Type B pancreatic cell (in vitro differentiated cells): Measurements from ENCODE around the gene KAZN. TPM values are rescaled to one million over a fixed set of nuclear protein-coding genes. Genes with fewer than 3 reads are reported as not detected.

Experiments
- DNase-seq: peaks from one replicate; pipeline ENCODE4 v3.0.0; 2021; ENCODE audit warnings: mixed read lengths; ENCODE audit not compliant: unreplicated experiment; ENCODE audit errors: extremely low spot score
- H3K27ac Mint-ChIP-seq: 2 replicates; pipeline ENCODE4 v1.8.0; 2021; ENCODE audit warnings: mild to moderate bottlenecking, mixed read lengths
- H3K27me3 Mint-ChIP-seq: 2 replicates; pipeline ENCODE4 v1.8.0; 2021; ENCODE audit warnings: mixed read lengths
- H3K36me3 Mint-ChIP-seq: 2 replicates; pipeline ENCODE4 v1.8.0; 2021; ENCODE audit warnings: mixed read lengths
- H3K4me1 Mint-ChIP-seq: one replicate; pipeline ENCODE4 v1.8.0; 2021; ENCODE audit warnings: mixed read lengths; ENCODE audit not compliant: unreplicated experiment
- H3K4me3 Mint-ChIP-seq: 2 replicates; pipeline ENCODE4 v1.8.0; 2021; ENCODE audit warnings: mild to moderate bottlenecking, mixed read lengths
- H3K9me3 Mint-ChIP-seq: 2 replicates; pipeline ENCODE4 v1.8.0; 2021; ENCODE audit warnings: mixed read lengths
- CTCF ChIP-seq: fragments of 200-600 bp; sonication (generic); conservative IDR thresholded peaks from 2 replicates; pipeline ENCODE4 v1.5.0; 2021; ENCODE audit warnings: antibody characterized with exemption, mild to moderate bottlenecking
- total RNA-seq: library from RNA; stranded (reverse); gene quantifications from 2 replicates; pipeline ENCODE4 v1.2.1, GENCODE V29; 2021; ENCODE audit warnings: low replicate concordance

KAZN gene
- total RNA-seq, 1 donor from 2014 or later, result 33.7 TPM

GRCh38 chr1:14836426-14837140 is 238.1 kb downstream of the KAZN start:
- H3K27me3 Mint-ChIP-seq, result no peaks in the 10 kb centered on the region
- no peak for DNase-seq
- no peak overlapping the region for H3K4me3 Mint-ChIP-seq
- H3K27ac Mint-ChIP-seq, result no peak overlapping the region
- peaks cover 12% of the 10 kb centered on the region for H3K9me3 Mint-ChIP-seq
- no peak for TF ChIP-seq CTCF
- H3K4me1 Mint-ChIP-seq, result no peaks in the 10 kb centered on the region
- peaks cover 8% of the 10 kb centered on the region for H3K36me3 Mint-ChIP-seq

DNA sequence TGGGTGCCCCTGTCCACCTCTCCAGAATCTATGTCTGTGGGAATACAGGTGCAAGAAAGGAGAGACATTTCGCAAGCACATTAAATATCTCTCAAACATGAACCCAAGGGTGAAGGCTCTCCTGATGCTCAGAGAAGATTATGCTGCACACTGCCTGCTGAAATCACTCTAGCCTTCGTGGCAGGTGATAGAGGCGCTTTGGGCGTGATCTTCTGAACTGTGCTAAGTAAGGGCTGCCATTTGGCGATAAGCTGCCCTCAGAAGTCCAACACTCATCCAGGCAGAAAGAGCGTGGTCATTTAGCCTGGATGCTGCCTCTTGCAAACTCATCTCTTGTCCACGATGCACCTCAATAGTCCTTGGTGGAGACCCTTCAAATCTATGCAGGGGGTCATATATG is 241.9 kb downstream of the KAZN start:
- H3K36me3 Mint-ChIP-seq, result peaks cover 8% of the 10 kb centered on the region
- H3K9me3 Mint-ChIP-seq, result peaks cover 21% of the 10 kb centered on the region
- no peak overlapping the region for H3K27ac Mint-ChIP-seq
- no peak for TF ChIP-seq CTCF
- no peak overlapping the region for H3K4me3 Mint-ChIP-seq
- H3K4me1 Mint-ChIP-seq, result no peaks in the 10 kb centered on the region
- no peaks in the 10 kb centered on the region for H3K27me3 Mint-ChIP-seq
- DNase-seq, result no peak

GRCh38 chr1:14841456-14841855 is 243.0 kb downstream of the KAZN start:
- Mint-ChIP-seq H3K27ac (no peak overlapping the region), H3K36me3 (peaks cover 8% of the 10 kb centered on the region), H3K9me3 (peaks cover 21% of the 10 kb centered on the region), H3K27me3 (no peaks in the 10 kb centered on the region), H3K4me1 (no peaks in the 10 kb centered on the region), H3K4me3 (peak overlapping the region; percentile 52)
- TF ChIP-seq CTCF, result no peak
- no peak for DNase-seq

DNA sequence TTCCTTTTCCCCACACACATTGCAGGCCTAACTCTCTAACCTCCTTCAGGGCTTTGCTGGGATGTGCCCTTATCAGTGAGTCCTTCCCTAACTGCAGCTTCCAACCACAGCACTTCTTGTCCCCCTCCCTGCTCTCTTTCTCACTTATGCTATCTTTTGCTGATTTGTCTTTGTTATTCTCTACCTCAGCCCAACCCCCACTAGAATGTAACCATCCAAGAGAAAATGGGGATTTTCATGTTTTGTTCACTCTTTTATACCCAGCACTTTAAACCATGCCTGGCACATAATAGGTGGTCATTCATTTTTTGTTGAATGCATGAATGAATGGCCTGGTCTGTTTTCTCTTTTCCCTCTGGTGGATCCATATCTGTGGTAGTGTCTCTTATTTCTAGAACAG is 243.5 kb downstream of the KAZN start:
- TF ChIP-seq CTCF, result no peak
- Mint-ChIP-seq H3K27me3 (no peaks in the 10 kb centered on the region), H3K4me1 (no peaks in the 10 kb centered on the region), H3K4me3 (peak overlapping the region; percentile 52), H3K36me3 (peaks cover 8% of the 10 kb centered on the region), H3K27ac (no peak overlapping the region), H3K9me3 (peaks cover 21% of the 10 kb centered on the region)
- DNase-seq, result no peak

- no peak for TF ChIP-seq CTCF
- Mint-ChIP-seq H3K27me3 (no peaks in the 10 kb centered on the region), H3K4me1 (no peaks in the 10 kb centered on the region), H3K27ac (no peak overlapping the region), H3K4me3 (no peak overlapping the region), H3K9me3 (peaks cover 21% of the 10 kb centered on the region), H3K36me3 (peaks cover 8% of the 10 kb centered on the region)
- DNase-seq, result no peak
These were observed 243.9 kb downstream of the KAZN start for GRCh38 chr1:14842361-14842760.
